Left cardiac atrium (tissue), 4 donors: ENCODE results near the gene MKNK1. TPM values are rescaled to one million over a fixed set of nuclear protein-coding genes. Genes with fewer than 3 reads are reported as not detected.

ENCODE experiments used
- ATAC-seq, 2 donors: fragments of 200-7000 bp; cut with Tn5 transposase; one replicate each; pipeline ENCODE4 v1.9.1; 2020; ENCODE audit warnings: mild to moderate bottlenecking in 2 of 2, moderate library complexity in 2 of 2
- DNase-seq: peaks from one replicate; pipeline ENCODE4 v3.0.0-alpha.2; 2020
- intact Hi-C, 2 donors: fragments of 100-400 bp; cut with DNase I; formaldehyde crosslinking; loops; one replicate each; pipeline versions ENCODE4 v1.14.1 to v1.15.1; 2022 to 2023
- total RNA-seq, 2 donors: library from RNA; stranded (reverse); fragmentation: NEBNext Ultra II Directional; extraction: Animal tissue kit (Norgen Biotek cat#: 25700); gene quantifications; one replicate each; pipeline ENCODE4 v1.2.1, GENCODE V29; 2021
- donor health status: DM: no; HTN: yes; CAD: no.
- donor health status: DM: no; HTN: yes; CAD: no; lungs with severe emphysema.
- donor health status: DM: yes; HTN: yes; CAD: no.
- donor health status: Dilated cardiomyopathy.

Gene MKNK1
- total RNA-seq, 2 donors from 2014 or later: 39.7 to 42.7 TPM

DNA sequence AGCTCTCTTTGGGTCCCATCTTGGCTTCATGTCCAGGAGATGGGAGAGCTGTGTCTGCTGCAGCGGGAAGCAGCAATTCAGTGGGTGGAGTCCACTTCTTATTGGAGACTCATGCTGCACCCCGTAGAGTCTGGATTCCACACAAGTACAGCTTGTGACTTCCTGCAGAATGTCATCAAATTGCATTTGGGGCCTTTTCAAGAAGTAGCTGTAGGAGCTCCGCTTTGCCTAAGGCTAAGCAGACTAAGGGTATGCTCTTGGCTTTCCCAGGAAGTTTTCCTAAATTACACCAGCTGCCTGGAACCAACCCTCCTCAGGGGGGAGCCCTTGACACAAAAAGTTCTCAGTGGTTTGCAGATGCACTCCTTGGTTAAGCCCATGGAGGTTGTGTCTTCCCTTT lies 18.3 kb upstream of the MKNK1 start:
- ATAC-seq: peak in 1 of 2 donors; percentile 16
- no peak for DNase-seq
- intact Hi-C loops: no loop called here

GRCh38 chr1:46621930-46622329 lies 17.9 kb upstream of the MKNK1 start:
- ATAC-seq: no peak
- intact Hi-C loops: no loop called here
- DNase-seq: no peak

GRCh38 chr1:46619656-46620258 lies 15.7 kb upstream of the MKNK1 start:
- intact Hi-C loops: no loop called here
- ATAC-seq: no peak

GRCh38 chr1:46618754-46619415 lies 14.8 kb upstream of the MKNK1 start:
- DNase-seq: no peak
- intact Hi-C loops: no loop called here
- no peak for ATAC-seq

More at GRCh38 chr1:46619656-46620258, 15.7 kb upstream of the MKNK1 start:
- no peak for DNase-seq

GRCh38 chr1:46617833-46618232 lies 13.8 kb upstream of the MKNK1 start:
- intact Hi-C loops: no loop called here
- ATAC-seq: no peak
- DNase-seq: no peak

DNA sequence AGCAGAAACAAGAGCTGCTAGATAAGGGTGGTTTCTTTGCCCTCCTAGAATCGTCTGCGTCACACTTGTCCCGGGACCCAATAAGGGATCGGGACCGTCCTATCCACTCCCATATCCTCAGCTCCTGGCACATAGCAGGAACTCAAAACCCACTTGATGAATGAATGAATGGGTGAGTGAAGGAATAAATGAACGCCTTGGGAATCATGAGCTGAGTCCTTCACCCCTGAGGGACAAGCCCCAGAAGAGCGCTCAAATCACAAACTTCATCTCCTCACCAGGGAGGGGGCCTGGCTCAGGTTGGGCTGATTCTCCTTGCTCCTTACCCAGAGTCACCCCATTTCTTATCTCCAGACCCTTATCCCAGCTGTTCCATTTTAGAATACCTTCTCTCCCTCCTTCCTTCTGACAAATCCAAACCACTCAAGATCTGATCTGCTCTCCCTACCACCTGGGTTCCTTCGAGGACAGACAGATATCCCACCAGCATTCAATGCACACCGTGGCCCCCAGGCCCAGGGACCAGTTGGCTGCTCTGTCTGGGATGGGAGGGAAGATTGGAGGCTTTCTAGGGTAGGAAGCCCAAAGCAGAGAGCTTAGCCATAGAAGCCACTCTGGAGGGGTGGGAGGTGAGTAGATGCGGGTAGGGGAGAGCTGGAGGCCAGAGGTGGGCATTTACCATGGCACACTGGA lies 13.2 kb upstream of the MKNK1 start:
- peak; percentile 23 to 34 for ATAC-seq
- intact Hi-C loops: no loop called here
- no peak for DNase-seq

DNA sequence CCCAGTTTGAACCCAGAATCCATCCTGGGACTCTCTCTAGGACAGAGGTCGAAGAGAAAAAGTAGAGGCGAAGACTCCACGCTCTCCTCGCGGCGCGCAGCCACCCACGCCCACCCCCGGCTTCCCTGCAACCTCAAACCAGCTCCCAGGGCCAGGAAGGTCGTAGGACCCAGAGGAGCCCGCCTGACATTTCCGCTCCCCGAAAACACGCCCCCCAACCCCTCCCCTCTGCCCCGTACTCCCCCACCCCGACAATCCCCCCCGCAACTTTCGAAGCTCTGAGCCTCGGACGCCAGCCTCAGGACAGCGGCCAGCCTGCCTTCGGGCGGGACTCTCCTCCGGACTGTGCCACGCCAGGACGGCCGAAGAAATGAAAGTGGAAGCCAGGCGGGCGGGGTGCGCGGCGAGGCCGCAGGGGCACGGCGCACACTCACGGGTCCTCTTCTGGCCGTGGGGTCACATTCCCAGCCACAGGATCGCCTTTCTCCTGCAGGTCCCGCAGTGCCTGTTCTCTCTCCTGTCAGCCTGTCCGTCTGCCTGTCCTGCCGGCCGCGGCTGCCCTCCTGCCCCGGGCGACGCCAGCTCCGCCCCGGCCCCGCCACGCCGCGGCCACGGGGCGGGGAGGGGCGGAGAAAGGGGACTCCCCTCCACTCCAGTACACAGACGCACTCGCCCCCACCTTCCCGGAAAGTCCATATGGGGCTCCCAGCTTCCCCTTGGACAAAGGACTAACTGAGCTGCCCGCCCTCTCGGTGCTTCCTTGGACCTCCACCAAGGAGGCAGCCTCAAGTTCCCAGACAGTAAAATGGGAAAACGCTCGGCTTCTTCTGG lies 12.4 kb upstream of the MKNK1 start, which contains the start of gene MOB3C:
MOB3C (minus strand) TSS at position 535 of the 831 bp plus-strand sequence. CDS start 3,490 bp downstream, outside the sequence.
- peak; percentile 93 to 94 for ATAC-seq
- intact Hi-C loops: no loop called here
- DNase-seq: peak; percentile 92

DNA sequence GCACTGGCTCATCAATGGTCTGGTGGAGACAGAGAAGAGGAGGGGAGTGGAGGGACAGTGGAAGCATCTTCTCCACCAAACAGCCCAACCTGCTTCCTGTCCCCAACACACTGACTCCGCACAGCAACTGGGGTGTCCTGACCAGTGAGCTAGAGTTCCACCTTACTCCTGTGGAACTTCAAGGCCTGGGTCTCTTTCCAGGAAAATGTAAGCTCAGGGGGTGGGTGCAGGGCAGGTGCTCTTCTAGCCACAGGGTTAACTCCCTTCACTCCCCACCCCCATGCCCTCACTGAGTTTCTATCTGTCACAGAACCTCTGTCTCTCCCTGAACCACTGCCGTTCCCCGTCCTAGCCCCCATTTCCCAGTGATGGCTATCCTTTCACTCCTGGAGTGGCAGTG lies 11.7 kb upstream of the MKNK1 start:
- ATAC-seq: no peak
- intact Hi-C loops: no loop called here

DNA sequence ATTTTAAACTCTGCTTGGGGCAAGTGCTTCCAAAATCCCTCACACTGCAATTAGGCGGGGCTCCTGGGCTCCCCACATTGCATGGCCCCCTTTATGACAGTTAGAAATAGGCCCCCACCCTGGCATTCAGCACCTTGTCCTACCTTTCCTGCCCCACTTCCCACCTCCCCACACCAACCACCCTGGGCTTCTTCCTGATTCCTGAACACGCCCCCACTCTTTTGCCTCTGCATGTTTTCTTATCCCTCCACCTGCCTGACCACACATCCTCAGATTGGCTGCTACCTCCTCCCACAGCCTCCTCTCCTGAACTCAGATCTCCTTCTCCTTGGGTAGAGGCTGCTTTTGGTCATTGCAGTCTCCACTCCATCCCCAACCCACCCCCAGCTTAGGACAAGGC lies 11.0 kb upstream of the MKNK1 start:
- ATAC-seq (no peak), DNase-seq (no peak)

More for the DNA sequence above, 11.7 kb upstream of the MKNK1 start:
- peak; percentile 26 for DNase-seq

DNA sequence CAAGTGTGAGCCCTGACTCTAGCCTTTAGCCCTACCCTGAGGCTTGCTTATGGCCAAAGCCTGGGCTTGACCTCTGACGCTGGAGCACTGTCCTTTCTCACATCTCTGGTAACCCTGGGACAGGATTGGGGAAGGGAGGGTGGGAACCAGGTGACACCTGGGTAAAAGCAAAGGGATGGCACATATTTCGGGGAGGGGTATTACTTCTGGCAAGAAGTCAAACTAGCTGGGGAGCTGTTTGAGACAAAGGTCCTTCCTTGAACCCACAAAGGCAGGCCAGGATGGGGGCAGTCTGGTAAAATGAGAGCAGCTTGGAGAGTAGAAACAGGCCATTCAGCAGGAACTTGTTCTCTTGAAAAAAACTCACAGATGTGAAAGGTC lies 10.5 kb upstream of the MKNK1 start:
- ATAC-seq (no peak), DNase-seq (no peak)
- intact Hi-C loops: no loop called here

More for the DNA sequence above, 11.0 kb upstream of the MKNK1 start:
- intact Hi-C loops: no loop called here

- ATAC-seq: peak; percentile 74 to 77
Observed at GRCh38 chr1:46613661-46614603, 9.9 kb upstream of the MKNK1 start.

DNA sequence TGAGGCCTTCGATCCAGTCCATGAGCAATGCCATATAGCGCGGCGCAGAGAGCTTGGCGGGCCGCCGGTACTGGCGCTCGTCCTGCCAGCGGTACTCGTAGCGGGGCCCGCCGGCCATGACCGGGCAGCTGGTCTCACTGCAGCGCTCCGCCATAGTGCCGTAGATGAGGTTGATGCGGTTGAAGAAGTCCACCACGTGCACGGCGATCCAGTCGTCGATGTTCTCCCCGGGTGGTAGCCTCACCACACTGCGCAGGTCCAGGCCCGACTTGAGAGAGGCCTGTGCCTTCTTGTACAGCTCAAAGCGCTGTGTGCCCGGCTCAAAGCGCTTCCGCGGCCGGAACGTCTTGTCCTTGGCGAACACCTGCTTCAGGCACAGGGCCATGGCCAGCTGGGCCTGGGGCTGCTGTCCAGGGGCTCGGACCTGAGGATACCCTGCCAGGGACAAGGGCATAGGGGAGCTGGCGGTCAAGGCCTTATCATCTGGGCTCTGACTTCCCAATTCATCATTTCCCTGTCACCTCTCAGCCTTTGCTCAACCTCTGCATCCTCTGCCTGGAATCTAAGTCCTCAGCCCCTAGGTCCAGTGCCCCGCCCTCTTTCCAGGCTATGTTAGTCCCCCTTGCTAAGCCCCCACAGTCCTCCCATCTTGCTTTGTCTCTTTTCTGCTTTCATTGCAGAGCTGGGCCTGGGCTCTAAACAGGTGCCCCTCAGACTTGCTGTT lies 9.0 kb upstream of the MKNK1 start:
- DNase-seq (peak; percentile 27), ATAC-seq (no peak)
- intact Hi-C loops: no loop called here

More at GRCh38 chr1:46613661-46614603, 9.9 kb upstream of the MKNK1 start:
- intact Hi-C loops: no loop called here
- peak; percentile 95 for DNase-seq

- intact Hi-C loops: no loop called here
- DNase-seq (no peak), ATAC-seq (no peak)
Observed at GRCh38 chr1:46611691-46612221, 7.7 kb upstream of the MKNK1 start.

- intact Hi-C loops: loop anchor here in 1 of 2 donors (5.0 kb wide), 1 partner anchor 60 kb away; the partner anchor contains the start of gene ATPAF1
- DNase-seq: peak; percentile 75
- peak; percentile 21 for ATAC-seq
Observed at GRCh38 chr1:46607345-46608130, 3.5 kb upstream of the MKNK1 start.

- intact Hi-C loops: loop anchor here in 1 of 2 donors (5.0 kb wide), 1 partner anchor 61 kb away; the partner anchor contains the start of gene ATPAF1
- ATAC-seq: no peak
Observed at GRCh38 chr1:46606255-46606965, 2.3 kb upstream of the MKNK1 start.

GRCh38 chr1:46605232-46605631 lies 1.2 kb upstream of the MKNK1 start:
- ATAC-seq (no peak), DNase-seq (no peak)
- intact Hi-C loops: loop anchor here in 1 of 2 donors (5.0 kb wide), 1 partner anchor 62 kb away; the partner anchor contains the start of gene ATPAF1

More at GRCh38 chr1:46606255-46606965, 2.3 kb upstream of the MKNK1 start:
- no peak for DNase-seq
